ENCODE data around the gene PRDM7.

The PRDM7 gene

GRCh38 chr16:90084215-90084950, 7.3 kb upstream of the PRDM7 start:
- FAIRE-seq (no peak), DNase-seq (ENCODE audit: insufficient read length, low spot score) (no peak)
- TF ChIP-seq CTCF (IDR thresholded peaks at IDR 0.05; ENCODE audit: insufficient read depth, missing control alignments) = no peak

GRCh38 chr16:90083139-90083538, 6.0 kb upstream of the PRDM7 start:
- no peak for TF ChIP-seq CTCF (IDR thresholded peaks at IDR 0.05; ENCODE audit: insufficient read depth, missing control alignments)
- DNase-seq (ENCODE audit: insufficient read length, low spot score) = no peak
- no peak for FAIRE-seq

GRCh38 chr16:90081606-90081970, 4.5 kb upstream of the PRDM7 start:
- FAIRE-seq (no peak), DNase-seq (ENCODE audit: insufficient read length, low spot score) (no peak)
- no peak for TF ChIP-seq CTCF (IDR thresholded peaks at IDR 0.05; ENCODE audit: insufficient read depth, missing control alignments)

- TF ChIP-seq CTCF (IDR thresholded peaks at IDR 0.05; ENCODE audit: insufficient read depth, missing control alignments) = no peak
- FAIRE-seq (no peak), DNase-seq (ENCODE audit: insufficient read length, low spot score) (no peak)
Measured at GRCh38 chr16:90078579-90078895, 1.4 kb upstream of the PRDM7 start.

GRCh38 chr16:90077757-90078578, 837 bp upstream of the PRDM7 start:
- no peak for TF ChIP-seq CTCF (IDR thresholded peaks at IDR 0.05; ENCODE audit: insufficient read depth, missing control alignments)
- FAIRE-seq (no peak), DNase-seq (ENCODE audit: insufficient read length, low spot score) (no peak)

GRCh38 chr16:90072442-90073105, 4.6 kb downstream of the PRDM7 start:
- FAIRE-seq (no peak), DNase-seq (ENCODE audit: insufficient read length, low spot score) (no peak)
- no peak for TF ChIP-seq CTCF (IDR thresholded peaks at IDR 0.05; ENCODE audit: insufficient read depth, missing control alignments)

Measured in D721Med (cell line).